H9 (cell line): ENCODE results near the gene ADRB1. TPM values are rescaled to one million over a fixed set of nuclear protein-coding genes. Genes with fewer than 3 reads are reported as not detected.

Experiments
- DNase-seq: peaks from one replicate; pipeline ENCODE4 v3.0.0-alpha.2; 2017
- H2AFZ ChIP-seq: one replicate; pipeline ENCODE4 v1.6.1; 2013; ENCODE audit warnings: mild to moderate bottlenecking, low read length, control low read depth, moderate library complexity
- H2AK5ac ChIP-seq: 2 replicates; pipeline ENCODE4 v1.6.1; 2013; ENCODE audit warnings: low read length, control low read depth, mixed read lengths; ENCODE audit not compliant: insufficient read length
- H2BK120ac ChIP-seq: one replicate; pipeline ENCODE4 v1.6.1; 2013; ENCODE audit warnings: low read depth, mild to moderate bottlenecking, low read length, control low read depth, inconsistent platforms; ENCODE audit not compliant: poor library complexity, severe bottlenecking
- H2BK12ac ChIP-seq: 2 replicates; pipeline ENCODE4 v1.6.1; 2013; ENCODE audit warnings: low read length, control low read depth, mixed read lengths, low read depth; ENCODE audit not compliant: insufficient read length
- H2BK15ac ChIP-seq: 2 replicates; pipeline ENCODE4 v1.6.1; 2013; ENCODE audit warnings: low read depth, low read length, control low read depth
- H2BK20ac ChIP-seq: one replicate; pipeline ENCODE4 v1.6.1; 2013; ENCODE audit warnings: low read depth, mild to moderate bottlenecking, low read length, control low read depth, inconsistent platforms; ENCODE audit not compliant: poor library complexity, severe bottlenecking
- H2BK5ac ChIP-seq: 2 replicates; pipeline ENCODE4 v1.6.1; 2013; ENCODE audit warnings: low read length, control low read depth, mixed read lengths; ENCODE audit not compliant: insufficient read length
- H3K14ac ChIP-seq: 2 replicates; pipeline ENCODE4 v1.6.1; 2013; ENCODE audit warnings: low read length, control low read depth; ENCODE audit not compliant: insufficient read depth
- H3K18ac ChIP-seq: 2 replicates; pipeline ENCODE4 v1.6.1; 2013; ENCODE audit warnings: low read depth, mild to moderate bottlenecking, mixed read lengths, low read length, control low read depth; ENCODE audit not compliant: insufficient read length
- H3K23ac ChIP-seq: 2 replicates; pipeline ENCODE4 v1.6.1; 2013; ENCODE audit warnings: low read length, control low read depth, mixed read lengths, low read depth; ENCODE audit not compliant: insufficient read length
- H3K23me2 ChIP-seq: 2 replicates; pipeline ENCODE4 v1.6.1; 2013; ENCODE audit warnings: low read depth, mild to moderate bottlenecking, mixed read lengths, low read length, control low read depth; ENCODE audit not compliant: insufficient read length, poor library complexity, severe bottlenecking
- H3K27ac ChIP-seq: 2 replicates; pipeline ENCODE4 v1.5.1; 2013; ENCODE audit warnings: low read length, control low read depth, mixed read lengths, low read depth; ENCODE audit not compliant: insufficient read length
- H3K27me3 ChIP-seq: 2 replicates; pipeline ENCODE4 v1.6.1; 2013; ENCODE audit warnings: low read length, control low read depth, inconsistent platforms; ENCODE audit not compliant: insufficient read depth
- H3K4ac ChIP-seq: 2 replicates; pipeline ENCODE4 v1.6.1; 2013; ENCODE audit warnings: low read depth, mild to moderate bottlenecking, control low read depth, inconsistent platforms, low read length, moderate library complexity
- H3K4me1 ChIP-seq: 2 replicates; pipeline ENCODE4 v1.6.1; 2013; ENCODE audit warnings: low read length, control low read depth, inconsistent platforms; ENCODE audit not compliant: insufficient read depth
- H3K4me2 ChIP-seq: 2 replicates; pipeline ENCODE4 v1.6.1; 2013; ENCODE audit warnings: low read length, control low read depth, mixed read lengths; ENCODE audit not compliant: insufficient read length, insufficient read depth
- H3K56ac ChIP-seq: 2 replicates; pipeline ENCODE4 v1.6.1; 2013; ENCODE audit warnings: low read depth, mild to moderate bottlenecking, mixed read lengths, low read length, control low read depth; ENCODE audit not compliant: insufficient read length
- H3K79me1 ChIP-seq: 2 replicates; pipeline ENCODE4 v1.6.1; 2013; ENCODE audit warnings: low read depth, mild to moderate bottlenecking, moderate library complexity, low read length, control low read depth, inconsistent platforms; ENCODE audit not compliant: insufficient read depth, poor library complexity, severe bottlenecking
- H3K79me2 ChIP-seq: 2 replicates; pipeline ENCODE4 v1.6.1; 2013; ENCODE audit warnings: low read length, control low read depth, inconsistent platforms; ENCODE audit not compliant: insufficient read depth
- H3K9ac ChIP-seq: 2 replicates; pipeline ENCODE4 v1.6.1; 2013; ENCODE audit warnings: low read length, control low read depth, mixed read lengths; ENCODE audit not compliant: insufficient read length; ENCODE audit errors: extremely low read depth
- H3K9me3 ChIP-seq: one replicate; pipeline ENCODE4 v1.6.1; 2013; ENCODE audit warnings: low read depth, low read length, inconsistent platforms; ENCODE audit not compliant: control insufficient read depth
- H3T11ph ChIP-seq: one replicate; pipeline ENCODE4 v1.6.1; 2013; ENCODE audit warnings: mild to moderate bottlenecking, low read length, control low read depth, inconsistent platforms
- H4K20me1 ChIP-seq: one replicate; pipeline ENCODE4 v1.6.1; 2013; ENCODE audit not compliant: control insufficient read depth, insufficient read length, insufficient read depth
- H4K5ac ChIP-seq: 2 replicates; pipeline ENCODE4 v1.6.1; 2013; ENCODE audit warnings: low read depth, mild to moderate bottlenecking, mixed read lengths, low read length, control low read depth; ENCODE audit not compliant: insufficient read length
- H4K8ac ChIP-seq: replicated peaks from 2 replicates; pipeline ENCODE4 v1.6.1; 2013; ENCODE audit warnings: low read length, control low read depth, mixed read lengths, low read depth; ENCODE audit not compliant: insufficient read length
- H4K91ac ChIP-seq: 2 replicates; pipeline ENCODE4 v1.6.1; 2013; ENCODE audit warnings: low read depth, mild to moderate bottlenecking, moderate library complexity, mixed read lengths, low read length, control low read depth; ENCODE audit not compliant: insufficient read length
- H3K27ac Mint-ChIP-seq, 3 experiments: 2 replicates in 2 of 3; 3 replicates in 1 of 3; pipeline ENCODE4 v1.8.0; 2020 to 2021; ENCODE audit warnings: mixed read lengths in 3 of 3, mild to moderate bottlenecking in 1 of 3, moderate library complexity in 1 of 3
- H3K27me3 Mint-ChIP-seq: 2 replicates; pipeline ENCODE4 v1.8.0; 2021; ENCODE audit warnings: low read depth, mild to moderate bottlenecking, moderate library complexity, mixed read lengths
- H3K36me3 Mint-ChIP-seq, 3 experiments: 2 replicates in 2 of 3; 3 replicates in 1 of 3; pipeline ENCODE4 v1.8.0; 2020 to 2021; ENCODE audit warnings: low read depth in 3 of 3, mixed read lengths in 3 of 3; ENCODE audit not compliant: insufficient read depth in 1 of 3
- H3K4me1 Mint-ChIP-seq, 2 experiments: 2 replicates each; pipeline ENCODE4 v1.8.0; 2020; ENCODE audit warnings: mixed read lengths in 2 of 2
- H3K4me3 Mint-ChIP-seq, 2 experiments: 2 replicates in 1 of 2; 3 replicates in 1 of 2; pipeline ENCODE4 v1.8.0; 2020 to 2021; ENCODE audit warnings: mild to moderate bottlenecking in 2 of 2, mixed read lengths in 2 of 2, moderate library complexity in 1 of 2
- H3K9me3 Mint-ChIP-seq, 2 experiments: 2 replicates in 1 of 2; 3 replicates in 1 of 2; pipeline ENCODE4 v1.8.0; 2020; ENCODE audit warnings: mild to moderate bottlenecking in 2 of 2, mixed read lengths in 2 of 2, moderate library complexity in 1 of 2
- WGBS: extraction: QIAGEN DNeasy Blood & Tissue Kit; methylation state at CpG from one replicate; pipeline ENCODE4 v1.1.7; 2013; ENCODE audit warnings: missing lambda C conversion rate, low lambda C conversion rate, mixed read lengths; ENCODE audit not compliant: insufficient read length; ENCODE audit errors: extremely low coverage; 5-methylcytosine and 5-hydroxymethylcytosine counted together
- total RNA-seq: library from RNA; stranded (reverse); gene quantifications from 2 replicates; pipeline ENCODE4 v1.2.1, GENCODE V29; 2021
- TF ChIP-seq, protein P1 (sequence below): fragments of 200-600 bp; sonication (generic); conservative IDR thresholded peaks from 3 replicates; pipeline ENCODE4 v1.8.0; 2021; ENCODE audit warnings: antibody characterized with exemption, mild to moderate bottlenecking

Gene ADRB1
- total RNA-seq, 1 experiment from 2014 or later, result 0.13 TPM

- H3K4me3 Mint-ChIP-seq, result no peak overlapping the region
- Histone ChIP-seq H3K23me2 (no peaks in the 10 kb centered on the region), H4K91ac (no peak overlapping the region), H2BK12ac (no peak overlapping the region), H3K79me1 (no peaks in the 10 kb centered on the region), H3K56ac (no peak overlapping the region), H4K8ac (no peak overlapping the region), H3K23ac (no peak overlapping the region), H2BK5ac (no peak overlapping the region), H3K14ac (no peak overlapping the region), H4K5ac (no peak overlapping the region), H2AFZ (no peak overlapping the region), H3K9ac (no peak overlapping the region), H2AK5ac (no peak overlapping the region), H3K27ac (no peak overlapping the region), H2BK20ac (no peak overlapping the region), H4K20me1 (no peaks in the 10 kb centered on the region), H3K4me2 (no peak overlapping the region), H3K4ac (no peak overlapping the region), H3K79me2 (no peaks in the 10 kb centered on the region), H3T11ph (no peak overlapping the region), H3K4me1 (no peaks in the 10 kb centered on the region), H3K27me3 (no peaks in the 10 kb centered on the region), H3K18ac (no peak overlapping the region), H3K9me3 (no peaks in the 10 kb centered on the region), H2BK120ac (no peak overlapping the region), H2BK15ac (no peak overlapping the region)
- TF ChIP-seq, protein P1, sequence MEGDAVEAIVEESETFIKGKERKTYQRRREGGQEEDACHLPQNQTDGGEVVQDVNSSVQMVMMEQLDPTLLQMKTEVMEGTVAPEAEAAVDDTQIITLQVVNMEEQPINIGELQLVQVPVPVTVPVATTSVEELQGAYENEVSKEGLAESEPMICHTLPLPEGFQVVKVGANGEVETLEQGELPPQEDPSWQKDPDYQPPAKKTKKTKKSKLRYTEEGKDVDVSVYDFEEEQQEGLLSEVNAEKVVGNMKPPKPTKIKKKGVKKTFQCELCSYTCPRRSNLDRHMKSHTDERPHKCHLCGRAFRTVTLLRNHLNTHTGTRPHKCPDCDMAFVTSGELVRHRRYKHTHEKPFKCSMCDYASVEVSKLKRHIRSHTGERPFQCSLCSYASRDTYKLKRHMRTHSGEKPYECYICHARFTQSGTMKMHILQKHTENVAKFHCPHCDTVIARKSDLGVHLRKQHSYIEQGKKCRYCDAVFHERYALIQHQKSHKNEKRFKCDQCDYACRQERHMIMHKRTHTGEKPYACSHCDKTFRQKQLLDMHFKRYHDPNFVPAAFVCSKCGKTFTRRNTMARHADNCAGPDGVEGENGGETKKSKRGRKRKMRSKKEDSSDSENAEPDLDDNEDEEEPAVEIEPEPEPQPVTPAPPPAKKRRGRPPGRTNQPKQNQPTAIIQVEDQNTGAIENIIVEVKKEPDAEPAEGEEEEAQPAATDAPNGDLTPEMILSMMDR, result no peak
- no peak for DNase-seq
- H3K27ac Mint-ChIP-seq, result no peak overlapping the region; a peak in 1 of 7 replicates
- peaks cover 7% of the 10 kb centered on the region for H3K27me3 Mint-ChIP-seq
- H3K9me3 Mint-ChIP-seq, result no peaks in the 10 kb centered on the region; a peak in 1 of 5 replicates
- H3K4me1 Mint-ChIP-seq, result peaks cover 0 to 6% of the 10 kb centered on the region in 2 experiments; a peak in 2 of 4 replicates
- WGBS, result no CpG with 5 or more reads among the region's 14 CpGs
- no peaks in the 10 kb centered on the region; a peak in 1 of 7 replicates for H3K36me3 Mint-ChIP-seq
These were observed 29.9 kb downstream of the ADRB1 start for GRCh38 chr10:114073395-114074186.
